ENCODE results near the gene OR4F6.
"Not testable (repeated sequence)": the region's sequence is repeated elsewhere in the genome, so short reads cannot be mapped to it uniquely, and the experiment has no call there.

- TF ChIP-seq POLR2AphosphoS5 (IDR thresholded peaks at IDR 0.05): not testable (repeated sequence)
- TF ChIP-seq, protein P1, sequence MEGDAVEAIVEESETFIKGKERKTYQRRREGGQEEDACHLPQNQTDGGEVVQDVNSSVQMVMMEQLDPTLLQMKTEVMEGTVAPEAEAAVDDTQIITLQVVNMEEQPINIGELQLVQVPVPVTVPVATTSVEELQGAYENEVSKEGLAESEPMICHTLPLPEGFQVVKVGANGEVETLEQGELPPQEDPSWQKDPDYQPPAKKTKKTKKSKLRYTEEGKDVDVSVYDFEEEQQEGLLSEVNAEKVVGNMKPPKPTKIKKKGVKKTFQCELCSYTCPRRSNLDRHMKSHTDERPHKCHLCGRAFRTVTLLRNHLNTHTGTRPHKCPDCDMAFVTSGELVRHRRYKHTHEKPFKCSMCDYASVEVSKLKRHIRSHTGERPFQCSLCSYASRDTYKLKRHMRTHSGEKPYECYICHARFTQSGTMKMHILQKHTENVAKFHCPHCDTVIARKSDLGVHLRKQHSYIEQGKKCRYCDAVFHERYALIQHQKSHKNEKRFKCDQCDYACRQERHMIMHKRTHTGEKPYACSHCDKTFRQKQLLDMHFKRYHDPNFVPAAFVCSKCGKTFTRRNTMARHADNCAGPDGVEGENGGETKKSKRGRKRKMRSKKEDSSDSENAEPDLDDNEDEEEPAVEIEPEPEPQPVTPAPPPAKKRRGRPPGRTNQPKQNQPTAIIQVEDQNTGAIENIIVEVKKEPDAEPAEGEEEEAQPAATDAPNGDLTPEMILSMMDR (IDR thresholded peaks at IDR 0.05): peak in 1 of 4 experiments; percentile 19
Measured at GRCh38 chr15:101767083-101767640, 36.1 kb upstream of the OR4F6 start.

Measured in prostate gland (tissue), 2 donors.